ENCODE measurements around the gene CDH4.

Gene CDH4

GRCh38 chr20:61752576-61752975 lies 500.5 kb downstream of the CDH4 start:
- Histone ChIP-seq H3K27ac (ENCODE audit: low read depth, low read length) (no peak overlapping the region), H3K27me3 (ENCODE audit: low read length) (peaks cover 4% of the 10 kb centered on the region; the same call in 1 of the 2 replicates)
- no peak for TF ChIP-seq EZH2phosphoT487 (conservative IDR thresholded peaks at IDR 0.05; ENCODE audit: low read length)
- no peak for TF ChIP-seq CTCF (IDR thresholded peaks at IDR 0.05; ENCODE audit: insufficient read depth, low read length, poor library complexity, severe bottlenecking)

GRCh38 chr20:61753316-61753942 lies 501.4 kb downstream of the CDH4 start:
- Histone ChIP-seq H2AFZ (ENCODE audit: low read depth, low read length, severe bottlenecking) (no peak overlapping the region), H3K9me3 (ENCODE audit: insufficient read depth, low read length) (peaks cover 4% of the 10 kb centered on the region; the same call in 1 of the 2 replicates), H3K27me3 (ENCODE audit: low read length) (peaks cover 4% of the 10 kb centered on the region; the same call in 1 of the 2 replicates), H3K36me3 (ENCODE audit: low read length) (no peaks in the 10 kb centered on the region), H3K4me3 (ENCODE audit: insufficient read depth, low read length, poor library complexity, severe bottlenecking) (no peak overlapping the region), H4K20me1 (ENCODE audit: low read depth, low read length) (no peaks in the 10 kb centered on the region), H3K27ac (ENCODE audit: low read depth, low read length) (no peak overlapping the region), H3K79me2 (ENCODE audit: insufficient read depth, low read length) (no peaks in the 10 kb centered on the region), H3F3A (ENCODE audit: insufficient read depth) (no peaks in the 10 kb centered on the region), H3K4me2 (ENCODE audit: low read depth, low read length, poor library complexity, severe bottlenecking) (no peak overlapping the region), H3K9ac (ENCODE audit: low read length) (no peak overlapping the region), H3K9me2 (replicated peaks; ENCODE audit: insufficient read depth, low read length) (no peaks in the 10 kb centered on the region)
- TF ChIP-seq EZH2phosphoT487 (conservative IDR thresholded peaks at IDR 0.05; ENCODE audit: low read length) (no peak), CTCF (IDR thresholded peaks at IDR 0.05; ENCODE audit: insufficient read depth, low read length, poor library complexity, severe bottlenecking) (no peak)

More at GRCh38 chr20:61752576-61752975, 500.5 kb downstream of the CDH4 start:
- H3K36me3 ChIP-seq (ENCODE audit: low read length) = no peaks in the 10 kb centered on the region
- no peak overlapping the region for H3K9ac ChIP-seq (ENCODE audit: low read length)
- H2AFZ ChIP-seq (ENCODE audit: low read depth, low read length, severe bottlenecking) = no peak overlapping the region
- no peaks in the 10 kb centered on the region for H3F3A ChIP-seq (ENCODE audit: insufficient read depth)
- no peak overlapping the region for H3K4me3 ChIP-seq (ENCODE audit: insufficient read depth, low read length, poor library complexity, severe bottlenecking)
- H3K9me3 ChIP-seq (ENCODE audit: insufficient read depth, low read length) = peaks cover 4% of the 10 kb centered on the region; the same call in 1 of the 2 replicates
- no peaks in the 10 kb centered on the region for H3K79me2 ChIP-seq (ENCODE audit: insufficient read depth, low read length)
- H3K9me2 ChIP-seq (replicated peaks; ENCODE audit: insufficient read depth, low read length) = no peaks in the 10 kb centered on the region
- H3K4me2 ChIP-seq (ENCODE audit: low read depth, low read length, poor library complexity, severe bottlenecking) = no peak overlapping the region
- no peaks in the 10 kb centered on the region for H4K20me1 ChIP-seq (ENCODE audit: low read depth, low read length)

GRCh38 chr20:61753987-61754956 lies 502.2 kb downstream of the CDH4 start:
- Histone ChIP-seq H2AFZ (ENCODE audit: low read depth, low read length, severe bottlenecking) (no peak overlapping the region), H3F3A (ENCODE audit: insufficient read depth) (no peaks in the 10 kb centered on the region), H3K36me3 (ENCODE audit: low read length) (no peaks in the 10 kb centered on the region), H3K79me2 (ENCODE audit: insufficient read depth, low read length) (no peaks in the 10 kb centered on the region), H3K27ac (ENCODE audit: low read depth, low read length) (no peak overlapping the region), H3K9me3 (ENCODE audit: insufficient read depth, low read length) (peaks cover 4% of the 10 kb centered on the region; the same call in 1 of the 2 replicates), H3K4me2 (ENCODE audit: low read depth, low read length, poor library complexity, severe bottlenecking) (no peak overlapping the region), H3K27me3 (ENCODE audit: low read length) (peaks cover 4% of the 10 kb centered on the region; the same call in 1 of the 2 replicates), H3K9me2 (replicated peaks; ENCODE audit: insufficient read depth, low read length) (no peaks in the 10 kb centered on the region), H3K9ac (ENCODE audit: low read length) (no peak overlapping the region), H3K4me3 (ENCODE audit: insufficient read depth, low read length, poor library complexity, severe bottlenecking) (no peak overlapping the region), H4K20me1 (ENCODE audit: low read depth, low read length) (no peaks in the 10 kb centered on the region)
- TF ChIP-seq CTCF (IDR thresholded peaks at IDR 0.05; ENCODE audit: insufficient read depth, low read length, poor library complexity, severe bottlenecking) (no peak), EZH2phosphoT487 (conservative IDR thresholded peaks at IDR 0.05; ENCODE audit: low read length) (no peak)
